B cell (primary cell): ENCODE measurements around the gene RAX2. TPM values are rescaled to one million over a fixed set of nuclear protein-coding genes. Genes with fewer than 3 reads are reported as not detected.

Source experiments
- ATAC-seq: fragments of 200-7000 bp; cut with Tn5 transposase; one replicate; pipeline ENCODE4 v1.10.0; 2021; ENCODE audit warnings: low read depth, mild to moderate bottlenecking, moderate number of reproducible peaks, moderate library complexity
- CTCF ChIA-PET: fragments of 350-600 bp; sonication (Branson Sonifier 250); formaldehyde crosslinking; loops from one replicate; lab custom pipeline; 2021; ENCODE audit warnings: antibody characterized with exemption, inconsistent platforms; lab: Charles Lee
- POLR2A ChIA-PET: fragments of 350-600 bp; sonication (Branson Sonifier 250); formaldehyde crosslinking; loops from one replicate; lab custom pipeline; 2021; ENCODE audit warnings: antibody characterized with exemption; lab: Charles Lee
- DNase-seq: peaks from one replicate; pipeline ENCODE4 v3.0.0; 2013
- H2AFZ ChIP-seq: 2 replicates; pipeline ENCODE4 v1.6.1; 2012; ENCODE audit warnings: mild to moderate bottlenecking, low read depth, low read length; ENCODE audit not compliant: insufficient read depth, poor library complexity, severe bottlenecking
- H3K27ac ChIP-seq, 2 donors: 1 replicate in 1 of 2; 2 replicates in 1 of 2; pipeline ENCODE4 v1.5.1; 2012 to 2013; ENCODE audit warnings: low read length in 2 of 2, mild to moderate bottlenecking in 2 of 2, moderate library complexity in 1 of 2
- H3K27me3 ChIP-seq, 4 experiments: fragments of 200-600 bp in 1 of 4; sonication (generic) in 1 of 4; replicated peaks in 1 of 4; 1 replicate in 2 of 4; 2 replicates in 2 of 4; pipeline versions ENCODE4 v1.6.1 to v1.7.0; 2013 to 2016; ENCODE audit warnings: low read length in 3 of 4, mild to moderate bottlenecking in 2 of 4, mixed read lengths in 1 of 4, moderate library complexity in 1 of 4; ENCODE audit not compliant: insufficient read depth in 4 of 4, control insufficient read depth in 3 of 4; ENCODE audit errors: control extremely low read depth in 1 of 4
- H3K36me3 ChIP-seq, 2 experiments: replicated peaks in 1 of 2; 1 replicate in 1 of 2; 2 replicates in 1 of 2; pipeline versions ENCODE4 v1.6.1 to v1.7.1; 2013; ENCODE audit warnings: low read length in 1 of 2; ENCODE audit not compliant: insufficient read depth in 2 of 2, control insufficient read depth in 1 of 2; ENCODE audit errors: control extremely low read depth in 1 of 2, extremely low read depth in 1 of 2
- H3K4me1 ChIP-seq, 2 donors: fragments of 200-600 bp in 1 of 2; sonication (generic) in 1 of 2; 1 replicate in 1 of 2; 2 replicates in 1 of 2; pipeline versions ENCODE4 v1.5.1 to v1.6.1; 2013 to 2017; ENCODE audit warnings: low read length in 2 of 2; ENCODE audit not compliant: control insufficient read depth in 2 of 2, insufficient read depth in 2 of 2
- H3K4me2 ChIP-seq: replicated peaks from 2 replicates; pipeline ENCODE3; 2012; ENCODE audit warnings: mild to moderate bottlenecking, low read depth, low read length; ENCODE audit not compliant: poor library complexity, severe bottlenecking
- H3K4me3 ChIP-seq, 5 experiments: fragments of 200-600 bp in 1 of 5; sonication (generic) in 1 of 5; 1 replicate in 3 of 5; 2 replicates in 2 of 5; pipeline versions ENCODE4 v1.5.1 to v1.7.0; 2011 to 2016; ENCODE audit warnings: low read length in 4 of 5, mild to moderate bottlenecking in 4 of 5, low read depth in 2 of 5, control low read depth in 1 of 5, moderate library complexity in 1 of 5; ENCODE audit not compliant: insufficient read depth in 1 of 5; ENCODE audit errors: control extremely low read depth in 1 of 5, extremely low read depth in 1 of 5
- H3K79me2 ChIP-seq: fragments of 200-600 bp; sonication (generic); one replicate; pipeline ENCODE4 v1.6.0; 2016; ENCODE audit warnings: low read length; ENCODE audit not compliant: control insufficient read depth, insufficient read depth
- H3K9ac ChIP-seq: fragments of 200-600 bp; sonication (generic); 2 replicates; pipeline ENCODE4 v1.6.1; 2017; ENCODE audit warnings: mild to moderate bottlenecking, low read length, moderate library complexity
- H3K9me3 ChIP-seq, 3 donors: one replicate each; pipeline versions ENCODE4 v1.6.1 to v1.7.1; 2013; ENCODE audit warnings: low read length in 2 of 3; ENCODE audit not compliant: control insufficient read depth in 2 of 3, insufficient read depth in 1 of 3; ENCODE audit errors: control extremely low read depth in 1 of 3
- H4K20me1 ChIP-seq: 2 replicates; pipeline ENCODE4 v1.6.0; 2012; ENCODE audit warnings: mild to moderate bottlenecking, low read length; ENCODE audit not compliant: insufficient read depth, control insufficient read depth, poor library complexity, severe bottlenecking
- H3K27ac Mint-ChIP-seq: one replicate; pipeline ENCODE4 v1.8.0; 2021; ENCODE audit warnings: mixed read lengths
- H3K27me3 Mint-ChIP-seq: one replicate; pipeline ENCODE4 v1.8.0; 2021; ENCODE audit warnings: mixed read lengths
- H3K4me1 Mint-ChIP-seq: one replicate; pipeline ENCODE4 v1.8.0; 2021; ENCODE audit warnings: mixed read lengths
- H3K4me3 Mint-ChIP-seq: one replicate; pipeline ENCODE4 v1.8.0; 2021; ENCODE audit warnings: mixed read lengths
- H3K9me3 Mint-ChIP-seq: one replicate; pipeline ENCODE4 v1.8.0; 2022; ENCODE audit warnings: mixed read lengths; ENCODE audit not compliant: insufficient read depth
- CTCF ChIP-seq: fragments of 200-600 bp; IDR thresholded peaks from one replicate; pipeline ENCODE4 v1.8.0; 2022; ENCODE audit warnings: antibody characterized with exemption, mild to moderate bottlenecking
- EZH2 ChIP-seq: IDR thresholded peaks from 2 replicates; pipeline ENCODE4 v1.6.1; 2012; ENCODE audit warnings: borderline replicate concordance, low read depth, mild to moderate bottlenecking, moderate library complexity, low read length; ENCODE audit not compliant: insufficient read depth, poor library complexity, severe bottlenecking
- WGBS: methylation state at CpG from one replicate; pipeline ENCODE4 v1.1.5; 2013; ENCODE audit warnings: missing lambda C conversion rate; ENCODE audit not compliant: insufficient coverage; 5-methylcytosine and 5-hydroxymethylcytosine counted together
- intact Hi-C: fragments of 100-400 bp; cut with micrococcal nuclease; formaldehyde crosslinking; loops from one replicate; pipeline ENCODE4 v1.10.0; 2022
- polyA plus RNA-seq: library from polyadenylated mRNA; depleted of rRNA; stranded (reverse); fragments of >200 nt; gene quantifications from 2 replicates; pipeline ENCODE4 v1.2.3, GENCODE V29; 2012
- total RNA-seq, 2 donors: library from RNA; stranded (reverse); fragments of 120-200 nt in 1 of 2; gene quantifications; 1 replicate in 1 of 2; 2 replicates in 1 of 2; pipeline versions ENCODE4 v1.2.3 to v1.2.4, GENCODE V29; 2013 to 2022

RAX2 gene
- total and polyA plus RNA-seq, 2 donors (not counting 1 experiment from before 2014, with no cell fraction given), result not detected

GRCh38 chr19:3723883-3724282 lies 48.1 kb downstream of the RAX2 start:
- H3K9me3 ChIP-seq, result peaks cover 0 to 12% (median 0%) of the 10 kb centered on the region in 3 donors
- peaks cover 20% of the 10 kb centered on the region for H3K27me3 Mint-ChIP-seq
- ATAC-seq, result no peak
- H4K20me1 ChIP-seq, result no peaks in the 10 kb centered on the region
- no peak overlapping the region for H3K27ac ChIP-seq
- intact Hi-C loops, result no loop called here
- ChIA-PET POLR2A (no interaction called here), CTCF (no interaction called here)
- TF ChIP-seq EZH2 (no peak), CTCF (no peak)
- H3K4me3 ChIP-seq, result no peak overlapping the region
- no peaks in the 10 kb centered on the region for H3K79me2 ChIP-seq
- H3K9me3 Mint-ChIP-seq, result no peaks in the 10 kb centered on the region
- peaks cover 0 to 39% (median 21%) of the 10 kb centered on the region in 4 experiments for H3K27me3 ChIP-seq
- no peak overlapping the region for H3K9ac ChIP-seq
- WGBS, result 72% methylated on average over 3 of the region's 8 CpGs
- H3K4me3 Mint-ChIP-seq, result no peak overlapping the region
- peaks cover 11% of the 10 kb centered on the region for H3K4me1 Mint-ChIP-seq
- no peak overlapping the region for H3K27ac Mint-ChIP-seq
- H3K4me2 ChIP-seq, result no peak overlapping the region
- H2AFZ ChIP-seq, result no peak overlapping the region
- DNase-seq, result no peak
- no peaks in the 10 kb centered on the region for H3K36me3 ChIP-seq
- H3K4me1 ChIP-seq, result peaks cover 16 to 20% of the 10 kb centered on the region in 2 donors

- no peaks in the 10 kb centered on the region for H3K36me3 ChIP-seq
- H3K4me3 Mint-ChIP-seq, result no peak overlapping the region
- DNase-seq, result no peak
- peaks cover 11% of the 10 kb centered on the region for H3K4me1 Mint-ChIP-seq
- intact Hi-C loops, result no loop called here
- TF ChIP-seq EZH2 (no peak), CTCF (no peak)
- H3K9me3 Mint-ChIP-seq, result no peaks in the 10 kb centered on the region
- no peak overlapping the region for H2AFZ ChIP-seq
- H3K27ac Mint-ChIP-seq, result no peak overlapping the region
- ChIA-PET CTCF (no interaction called here), POLR2A (no interaction called here)
- peaks cover 16 to 20% of the 10 kb centered on the region in 2 donors for H3K4me1 ChIP-seq
- H3K4me3 ChIP-seq, result no peak overlapping the region
- H3K79me2 ChIP-seq, result no peaks in the 10 kb centered on the region
- H3K27me3 ChIP-seq, result peaks cover 0 to 42% (median 21%) of the 10 kb centered on the region in 4 experiments
- no peaks in the 10 kb centered on the region for H4K20me1 ChIP-seq
- ATAC-seq, result no peak
- peaks cover 21% of the 10 kb centered on the region for H3K27me3 Mint-ChIP-seq
- no peak overlapping the region for H3K27ac ChIP-seq
- no peak overlapping the region for H3K9ac ChIP-seq
- no CpG with 5 or more reads among the region's 5 CpGs for WGBS
- peaks cover 0 to 12% (median 0%) of the 10 kb centered on the region in 3 donors for H3K9me3 ChIP-seq
- H3K4me2 ChIP-seq, result no peak overlapping the region
These were observed 48.9 kb downstream of the RAX2 start for GRCh38 chr19:3723110-3723488.
